Activated CD4-positive, CD25-positive, alpha-beta regulatory T cell treated with anti-CD3 and anti-CD28 coated beads, Interleukin-2, amount 50 U/mL, for 24 hours (primary cell): Measurements from ENCODE around the gene MACC1.

Experiments
- ATAC-seq, 2 donors: fragments of 150-1000 bp; cut with Tn5 transposase; one replicate each; pipeline ENCODE4 v1.10.0; 2021; ENCODE audit warnings: mild to moderate bottlenecking in 1 of 2, moderate library complexity in 1 of 2

MACC1 gene, protein sequence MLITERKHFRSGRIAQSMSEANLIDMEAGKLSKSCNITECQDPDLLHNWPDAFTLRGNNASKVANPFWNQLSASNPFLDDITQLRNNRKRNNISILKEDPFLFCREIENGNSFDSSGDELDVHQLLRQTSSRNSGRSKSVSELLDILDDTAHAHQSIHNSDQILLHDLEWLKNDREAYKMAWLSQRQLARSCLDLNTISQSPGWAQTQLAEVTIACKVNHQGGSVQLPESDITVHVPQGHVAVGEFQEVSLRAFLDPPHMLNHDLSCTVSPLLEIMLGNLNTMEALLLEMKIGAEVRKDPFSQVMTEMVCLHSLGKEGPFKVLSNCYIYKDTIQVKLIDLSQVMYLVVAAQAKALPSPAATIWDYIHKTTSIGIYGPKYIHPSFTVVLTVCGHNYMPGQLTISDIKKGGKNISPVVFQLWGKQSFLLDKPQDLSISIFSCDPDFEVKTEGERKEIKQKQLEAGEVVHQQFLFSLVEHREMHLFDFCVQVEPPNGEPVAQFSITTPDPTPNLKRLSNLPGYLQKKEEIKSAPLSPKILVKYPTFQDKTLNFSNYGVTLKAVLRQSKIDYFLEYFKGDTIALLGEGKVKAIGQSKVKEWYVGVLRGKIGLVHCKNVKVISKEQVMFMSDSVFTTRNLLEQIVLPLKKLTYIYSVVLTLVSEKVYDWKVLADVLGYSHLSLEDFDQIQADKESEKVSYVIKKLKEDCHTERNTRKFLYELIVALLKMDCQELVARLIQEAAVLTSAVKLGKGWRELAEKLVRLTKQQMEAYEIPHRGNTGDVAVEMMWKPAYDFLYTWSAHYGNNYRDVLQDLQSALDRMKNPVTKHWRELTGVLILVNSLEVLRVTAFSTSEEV

DNA sequence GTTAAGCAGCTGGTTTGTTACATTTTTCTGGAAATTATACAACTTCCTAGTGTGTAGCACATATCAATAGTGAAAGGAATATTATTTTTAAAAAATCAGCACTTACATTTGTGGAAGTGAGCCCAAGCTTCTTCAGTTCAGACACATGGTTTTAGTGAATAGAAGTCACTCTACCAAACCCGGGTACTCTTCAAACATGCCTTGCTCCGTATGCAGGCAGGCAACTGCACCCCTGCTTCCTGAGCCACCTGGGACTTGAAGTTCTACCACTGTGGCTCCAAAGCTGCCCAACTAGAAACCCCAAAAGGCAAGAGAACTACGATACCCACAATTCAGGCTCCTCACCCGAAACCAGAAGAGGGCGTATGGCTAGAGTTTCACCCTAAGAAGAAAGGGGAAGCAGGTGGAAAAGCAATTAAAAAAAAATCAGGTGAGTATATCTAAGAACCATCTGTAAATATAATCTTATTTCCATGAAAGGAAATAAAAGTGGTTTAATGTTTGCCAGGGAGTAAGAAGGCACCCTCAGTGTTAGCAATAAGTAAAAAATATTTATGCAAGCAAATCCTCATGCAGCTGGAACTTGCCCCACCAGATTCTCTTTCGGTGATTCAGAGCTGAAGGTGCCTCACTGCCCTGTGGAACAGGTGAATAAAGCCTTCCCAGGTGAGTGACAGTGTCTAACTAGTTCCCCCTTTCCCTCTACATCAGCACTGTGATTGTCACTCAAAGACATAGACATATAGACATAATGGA is at the start of gene MACC1:
TSS of gene MACC1 (minus strand) at position 192 of the 756 bp plus-strand sequence. CDS start 55,522 bp downstream, outside the sequence.
- peak in 1 of 2 donors; percentile 33 for ATAC-seq

DNA sequence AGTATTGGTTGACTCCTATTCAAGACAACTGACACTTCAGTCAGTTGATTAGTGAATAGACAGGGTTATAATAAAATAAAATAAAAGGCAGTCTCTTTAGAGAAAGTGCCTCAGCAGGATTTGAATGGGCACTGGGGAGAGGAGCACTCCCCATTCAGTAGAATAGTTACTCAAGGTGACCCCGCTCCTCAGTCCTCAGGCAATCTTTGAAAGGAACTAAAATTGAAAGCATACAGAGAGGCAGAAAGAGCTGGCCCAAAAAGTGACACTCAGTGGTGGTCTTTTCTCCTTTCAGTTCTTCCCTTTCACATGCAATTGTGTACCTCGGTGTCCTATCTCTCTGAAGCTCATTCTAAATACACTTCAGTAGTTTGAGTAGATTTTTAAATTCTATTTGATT is 47.4 kb upstream of the MACC1 start:
- ATAC-seq = no peak

DNA sequence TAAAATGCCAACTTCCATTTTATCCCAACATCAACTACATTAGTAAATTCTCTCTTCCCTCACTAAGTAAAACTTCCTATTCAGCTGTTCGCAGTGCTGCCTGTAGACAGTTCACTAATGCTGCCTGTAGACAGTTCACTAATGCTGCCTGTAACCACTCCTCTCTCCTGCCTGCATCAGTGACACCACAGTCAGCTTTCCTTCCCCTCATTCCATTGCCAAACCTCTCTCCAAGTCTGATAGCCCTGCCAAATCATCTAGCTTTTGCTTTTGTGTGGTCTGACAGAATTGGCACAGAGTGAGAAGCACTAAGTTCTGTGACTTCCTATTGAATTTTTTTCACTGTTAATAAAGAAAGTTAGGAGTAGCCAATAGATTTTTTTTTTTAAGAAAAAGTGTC is 43.0 kb upstream of the MACC1 start:
- no peak for ATAC-seq

DNA sequence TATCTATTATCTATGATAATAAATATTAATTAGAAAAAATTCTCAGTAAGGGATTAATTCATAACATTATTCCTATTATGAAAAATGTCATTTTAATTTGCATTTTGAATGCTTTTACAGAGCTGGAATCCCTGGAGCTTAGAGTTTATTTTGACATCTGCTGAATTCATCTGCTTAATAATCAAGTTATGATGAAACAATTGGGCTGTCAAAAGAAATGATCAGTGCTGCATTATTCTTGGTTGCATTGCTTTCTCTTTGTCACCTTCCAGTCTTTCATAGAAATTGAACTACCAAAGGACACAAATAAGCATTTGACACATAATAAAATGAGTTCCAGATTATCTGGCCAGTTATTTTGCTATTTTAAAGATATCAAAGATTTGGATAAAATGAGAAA is 40.0 kb upstream of the MACC1 start:
- ATAC-seq = no peak

DNA sequence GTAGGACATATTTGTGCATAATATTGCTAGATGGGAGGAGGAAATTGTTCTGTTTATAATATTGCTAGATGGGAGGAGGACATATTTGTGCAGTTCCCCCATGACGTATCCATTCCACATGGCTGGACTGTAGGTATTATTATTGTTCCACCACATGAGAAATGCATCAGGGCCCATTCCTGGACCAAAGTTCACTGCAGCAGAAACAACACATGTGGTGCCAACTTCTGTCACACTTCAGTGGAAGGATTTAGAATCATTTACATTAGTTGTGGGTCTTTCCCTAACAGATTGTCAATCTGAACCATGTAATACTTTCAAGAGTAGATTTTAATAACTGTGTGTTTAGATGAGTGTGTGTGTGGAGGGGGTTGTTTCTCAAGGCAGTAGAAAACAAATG is 32.7 kb upstream of the MACC1 start:
- ATAC-seq = no peak

DNA sequence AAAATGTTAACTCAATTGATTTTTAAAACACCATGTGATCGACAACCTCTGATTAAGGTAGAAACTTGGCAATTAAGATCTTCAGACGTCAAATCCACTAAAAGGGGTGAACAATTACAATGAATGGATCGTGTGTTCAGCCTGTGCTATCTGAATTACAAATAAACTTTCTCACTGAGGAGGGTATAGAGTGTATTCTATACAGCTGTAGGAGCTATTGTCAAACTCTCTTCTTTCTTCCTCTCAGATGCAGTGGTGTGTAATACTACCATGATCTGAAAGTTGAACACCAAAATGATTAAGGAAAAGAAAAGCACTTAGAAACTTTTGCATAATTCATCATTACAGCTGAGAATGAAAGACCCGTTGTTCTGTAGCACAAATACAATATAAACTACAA is 32.2 kb upstream of the MACC1 start:
- no peak for ATAC-seq

DNA sequence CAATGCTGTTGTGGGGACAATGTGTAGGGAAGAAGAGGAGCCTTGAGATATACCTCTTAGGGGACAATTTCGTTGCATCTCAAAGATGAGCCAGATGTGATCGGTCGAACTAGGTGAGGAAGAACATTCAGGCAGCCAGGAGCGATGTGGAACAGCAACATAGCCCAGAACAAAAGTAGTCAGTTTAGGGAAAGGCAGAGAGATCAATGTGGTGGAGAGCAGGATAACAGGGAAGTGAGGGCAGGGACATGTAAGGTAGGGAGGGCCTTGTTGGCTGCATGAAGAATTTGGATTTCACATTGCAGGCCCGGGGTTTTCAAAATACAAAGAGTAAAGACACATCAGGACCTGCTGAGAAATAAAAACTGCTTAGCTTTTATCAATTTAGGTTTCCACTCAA is 29.1 kb upstream of the MACC1 start:
- ATAC-seq = no peak

DNA sequence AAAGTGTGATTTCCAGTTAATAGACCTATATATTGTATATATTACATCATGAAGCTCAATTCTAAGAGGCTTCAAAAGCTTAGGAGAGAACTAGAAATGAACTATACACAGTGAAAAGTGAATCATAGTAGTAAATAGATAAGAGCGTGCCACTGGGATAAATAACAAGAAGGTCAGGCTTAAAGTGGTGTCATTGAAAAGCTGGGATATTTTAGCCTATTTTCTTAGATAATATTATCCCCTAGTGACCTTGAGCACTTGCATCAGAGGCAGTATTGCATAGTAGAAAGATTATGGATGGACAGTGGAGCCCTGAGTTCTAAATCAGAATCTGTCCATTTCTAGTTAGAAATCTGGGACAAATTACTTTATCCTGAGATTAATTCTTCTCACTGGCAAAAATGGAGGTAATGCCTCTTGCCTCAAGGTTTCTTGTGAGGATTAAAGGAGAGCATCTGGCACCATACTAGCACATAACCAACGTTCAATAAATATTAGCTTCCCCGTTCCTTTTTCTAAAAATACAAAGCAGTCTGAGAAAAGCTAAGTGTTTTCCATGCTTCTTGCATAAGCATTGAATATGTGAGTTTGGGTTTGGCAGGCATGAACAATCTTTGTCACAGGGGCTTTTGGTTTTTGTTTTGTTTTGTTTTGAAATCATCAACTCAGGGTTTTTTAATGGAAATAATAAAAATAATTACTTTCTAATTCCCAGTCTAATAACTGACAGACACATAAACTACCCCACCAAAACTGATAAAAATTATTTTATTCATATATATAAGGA is 27.3 kb upstream of the MACC1 start:
- ATAC-seq = no peak

DNA sequence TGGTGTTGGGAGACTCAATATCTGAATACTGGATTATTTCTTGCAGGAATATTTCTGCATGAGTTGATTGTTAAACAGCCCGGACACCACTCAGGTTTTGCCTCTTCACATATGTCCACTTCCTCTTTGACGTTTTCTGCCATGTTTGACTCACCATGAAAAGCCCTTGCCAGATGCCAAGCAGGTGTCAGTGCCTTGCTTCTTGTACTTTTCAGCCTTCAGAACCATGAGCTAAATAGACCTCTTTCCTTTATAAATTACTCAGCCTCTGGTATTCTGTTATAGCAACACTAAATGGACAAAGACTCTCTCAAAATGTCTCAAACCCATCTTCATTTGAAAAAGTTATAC is 24.7 kb upstream of the MACC1 start:
- no peak for ATAC-seq

DNA sequence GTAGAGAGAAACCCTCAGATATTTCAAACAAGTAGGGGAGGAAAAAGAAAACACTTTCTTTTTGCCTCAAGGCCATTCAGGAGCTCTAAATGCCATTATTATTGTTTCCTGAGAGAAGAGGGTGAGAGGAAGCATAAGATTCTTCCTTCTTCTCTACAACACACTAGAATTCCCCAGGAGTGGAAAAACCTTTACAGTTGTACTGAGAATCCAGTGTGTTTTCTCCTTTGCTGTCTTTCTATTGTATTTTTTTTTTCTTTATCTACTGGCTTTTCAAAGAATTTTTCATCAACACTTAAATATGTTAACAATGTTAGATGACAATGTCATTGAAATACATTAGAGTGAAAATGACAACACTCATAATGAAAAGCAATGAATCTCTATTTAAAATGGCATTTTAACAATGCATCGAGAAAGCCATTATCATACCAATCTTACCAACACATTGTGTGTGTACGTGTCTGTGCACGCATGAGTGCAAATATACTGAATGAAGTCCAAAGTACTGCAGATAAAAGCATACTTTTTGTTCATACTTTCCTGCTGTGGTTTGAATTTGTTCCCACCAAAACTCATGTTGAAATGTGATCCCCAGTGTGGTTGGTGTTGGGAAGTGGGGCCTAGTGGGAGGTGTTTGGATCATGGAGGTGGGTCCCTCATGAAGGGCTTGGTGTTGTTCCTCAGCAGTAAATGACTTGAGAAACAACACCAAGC is 24.2 kb upstream of the MACC1 start:
- no peak for ATAC-seq

DNA sequence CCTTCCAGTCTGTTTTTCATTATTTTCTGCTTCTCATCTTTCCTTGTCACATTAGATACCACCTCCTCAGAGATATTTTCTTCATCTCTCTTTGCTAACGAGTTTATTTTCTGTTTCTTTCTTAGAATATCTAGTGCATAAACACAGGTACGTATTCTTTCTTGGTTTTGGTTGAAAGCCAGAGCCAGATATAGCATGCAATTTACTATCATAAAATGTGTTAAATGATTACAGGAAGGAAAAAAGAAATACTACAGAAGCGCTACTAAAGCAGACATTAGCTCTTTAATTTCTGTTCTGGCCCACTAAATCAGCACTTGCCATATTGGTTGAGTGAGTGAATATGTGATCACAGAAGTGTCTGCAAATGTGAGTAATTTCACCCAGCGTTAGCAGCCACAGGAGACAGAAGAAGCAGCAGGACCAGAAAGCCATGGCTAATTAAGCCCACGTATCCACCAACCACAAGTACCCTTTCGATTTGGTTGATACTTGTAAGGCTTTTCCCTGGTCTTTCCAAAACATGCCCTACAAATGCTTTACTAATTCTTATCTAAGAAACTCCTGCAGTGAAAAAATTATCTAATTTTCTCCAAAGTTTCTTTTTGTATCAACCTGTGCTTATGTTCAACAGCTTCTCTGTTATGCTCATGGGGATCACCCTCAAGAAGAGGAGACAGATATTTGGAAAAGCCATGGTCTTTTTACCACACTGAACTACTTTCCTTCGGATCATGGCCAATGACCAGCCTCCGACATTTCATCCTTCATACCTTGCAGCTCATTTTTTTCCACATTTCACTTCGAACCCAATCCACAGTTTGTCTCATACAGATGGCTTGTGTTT is 23.1 kb upstream of the MACC1 start:
- ATAC-seq = peak; percentile 33

DNA sequence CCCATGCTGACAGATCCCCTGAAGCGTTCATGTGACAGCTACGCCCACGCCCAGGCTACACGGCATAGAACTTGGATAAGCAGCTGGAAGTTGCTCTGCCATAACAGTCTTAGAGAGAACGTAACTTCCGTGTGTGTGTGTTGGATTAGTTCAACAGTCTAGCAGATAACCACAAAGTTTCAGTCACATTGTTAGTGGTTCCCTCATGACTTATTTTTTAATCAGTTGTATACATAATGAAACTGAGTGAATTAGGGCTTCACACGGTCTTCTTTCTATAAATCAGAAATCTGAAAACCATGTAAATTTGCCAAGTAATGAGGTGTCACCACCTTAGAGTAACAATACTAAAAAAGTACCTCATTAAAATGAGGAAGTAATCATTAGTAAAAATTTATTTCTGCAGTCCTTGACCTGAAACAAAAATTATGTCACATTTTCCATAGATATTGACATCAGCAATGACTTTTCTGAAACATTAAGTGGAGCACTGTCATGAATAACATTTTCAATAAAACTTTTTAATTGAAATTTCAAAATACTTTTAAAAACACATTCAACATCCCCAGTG is 21.7 kb upstream of the MACC1 start:
- ATAC-seq = peak; percentile 80 to 81

DNA sequence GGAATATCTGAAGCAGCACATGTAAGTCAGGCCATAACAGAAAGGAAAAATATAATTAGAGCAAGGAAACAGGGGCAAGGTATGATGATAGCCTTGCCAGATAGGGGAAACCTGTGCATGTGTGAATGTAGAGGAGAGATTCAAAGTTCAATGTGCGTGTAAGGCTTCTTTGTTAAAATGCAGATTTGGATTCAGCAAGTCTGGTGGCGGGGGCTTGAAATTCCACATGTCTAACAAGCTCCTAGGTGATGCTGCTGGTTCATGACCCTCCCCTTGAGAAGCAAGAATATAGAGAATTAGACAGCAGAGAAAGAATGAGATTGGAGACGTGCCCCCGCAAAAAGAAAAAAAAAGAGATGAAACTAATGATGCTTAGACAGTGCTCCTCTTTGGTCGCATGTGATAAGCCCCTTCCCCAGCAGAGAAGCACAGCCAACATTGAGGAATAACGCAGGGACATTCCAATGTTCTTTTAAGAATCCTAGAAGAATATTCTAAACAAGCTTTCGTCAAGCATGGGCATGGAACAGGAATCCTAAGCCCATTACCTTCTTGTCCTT is 21.1 kb upstream of the MACC1 start:
- no peak for ATAC-seq

DNA sequence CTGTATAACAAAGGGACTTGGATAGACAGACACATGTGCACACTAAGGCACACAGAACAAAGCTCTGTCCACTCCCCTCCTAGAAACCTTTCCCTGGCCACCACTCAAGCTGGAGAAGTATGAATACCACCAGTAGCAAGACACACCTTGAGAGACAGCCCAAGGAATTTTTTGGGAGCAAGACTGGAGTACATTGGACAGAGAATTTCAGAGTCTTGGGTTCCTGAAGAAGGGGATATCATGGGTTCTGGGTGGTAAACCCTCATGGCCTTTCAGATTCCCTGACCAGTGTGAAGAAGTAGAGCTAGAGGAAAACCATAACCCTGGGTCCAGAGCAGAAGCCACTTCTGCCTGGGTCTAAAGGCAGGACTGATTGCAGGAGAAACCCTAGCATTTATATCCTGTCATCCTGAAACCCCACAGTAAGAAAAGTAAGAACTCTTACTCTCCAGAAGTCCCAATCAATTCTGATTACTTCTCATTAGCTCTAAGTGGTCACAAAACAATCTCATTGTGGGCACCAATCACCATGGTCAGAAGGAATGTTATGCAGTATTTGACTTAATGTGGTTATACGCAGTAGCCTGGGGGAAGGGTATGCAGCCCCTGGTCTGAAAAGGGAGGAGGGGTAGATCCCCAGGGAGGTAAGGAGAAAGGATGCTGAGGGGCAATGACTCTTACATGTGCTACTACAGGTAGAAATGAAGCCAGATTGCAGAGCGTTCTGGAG is 20.4 kb upstream of the MACC1 start:
- ATAC-seq = no peak

DNA sequence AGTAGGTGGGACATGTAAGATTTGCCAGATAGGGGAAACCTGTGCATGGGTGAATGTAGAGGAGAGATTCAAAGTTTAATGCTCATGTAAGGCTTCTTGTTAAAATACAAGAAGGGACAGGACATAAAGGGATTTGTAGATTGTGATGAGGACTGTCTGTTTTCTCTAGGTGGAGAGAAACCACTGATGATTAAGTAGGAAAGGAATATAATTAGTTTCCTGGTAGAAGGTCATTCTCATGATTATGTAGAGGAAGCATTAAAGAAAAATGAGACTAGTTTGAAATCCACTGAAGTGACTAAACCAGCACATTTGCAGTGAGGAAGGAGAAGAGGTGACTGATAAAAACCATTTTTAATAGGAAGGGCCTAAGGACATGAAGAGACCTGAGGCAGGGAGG is 19.6 kb upstream of the MACC1 start:
- ATAC-seq = no peak

DNA sequence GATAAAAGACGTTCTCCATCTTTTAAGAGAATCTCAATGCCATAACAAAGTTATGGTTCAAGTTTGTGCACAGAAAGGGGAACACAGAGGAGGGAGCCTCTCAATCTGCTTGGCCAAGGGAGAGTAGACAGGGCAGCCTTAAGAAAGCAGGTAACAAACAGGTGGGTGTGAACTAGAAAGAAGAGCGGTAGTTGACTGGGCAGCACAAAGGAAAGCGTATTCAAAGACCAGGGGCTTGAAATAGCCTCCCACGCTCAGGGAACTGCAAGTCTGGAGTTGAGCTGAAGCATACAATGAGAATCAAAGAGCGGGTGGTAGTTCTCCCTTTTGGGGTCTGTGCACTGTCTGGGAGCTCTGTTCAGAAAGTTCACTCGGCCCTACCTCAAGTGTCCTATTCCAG is 18.9 kb upstream of the MACC1 start:
- ATAC-seq = no peak

DNA sequence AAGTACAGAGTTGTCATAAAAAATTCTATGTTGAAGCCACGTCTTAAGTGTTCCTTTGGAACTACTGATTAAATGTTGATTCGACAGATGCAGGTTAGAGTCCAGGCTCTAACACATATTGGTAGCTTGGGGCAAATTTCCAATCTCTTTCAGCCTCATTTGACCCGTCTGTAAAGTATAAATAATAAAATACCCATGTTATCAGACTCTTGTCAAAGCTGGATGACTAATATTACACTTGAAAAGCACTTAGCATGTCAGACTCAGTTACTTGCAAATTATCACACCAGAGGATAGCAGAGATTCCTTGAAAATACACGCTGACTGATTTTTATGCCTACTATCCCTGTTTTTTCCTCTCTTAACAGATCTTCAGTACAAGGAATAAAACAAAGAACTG is 18.1 kb upstream of the MACC1 start:
- no peak for ATAC-seq

DNA sequence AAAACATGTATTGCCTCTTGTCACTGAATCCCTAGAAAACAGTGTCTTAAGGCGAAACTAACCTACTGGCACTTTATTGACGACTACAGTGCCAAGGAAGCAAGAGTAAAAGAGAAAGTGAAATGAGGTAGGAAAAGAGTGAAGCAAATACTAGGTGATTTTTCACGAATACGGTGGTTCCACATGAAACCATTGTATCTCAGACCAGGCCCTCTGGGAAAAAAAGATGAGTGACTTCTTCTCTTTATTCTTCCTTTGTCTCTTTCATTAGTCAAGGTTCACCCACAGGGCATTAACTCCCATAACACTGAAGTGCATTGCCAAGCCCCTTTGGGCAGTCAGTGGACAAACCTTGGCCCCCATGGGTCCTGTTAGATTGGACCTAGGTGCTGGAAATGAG is 16.2 kb upstream of the MACC1 start:
- no peak for ATAC-seq

DNA sequence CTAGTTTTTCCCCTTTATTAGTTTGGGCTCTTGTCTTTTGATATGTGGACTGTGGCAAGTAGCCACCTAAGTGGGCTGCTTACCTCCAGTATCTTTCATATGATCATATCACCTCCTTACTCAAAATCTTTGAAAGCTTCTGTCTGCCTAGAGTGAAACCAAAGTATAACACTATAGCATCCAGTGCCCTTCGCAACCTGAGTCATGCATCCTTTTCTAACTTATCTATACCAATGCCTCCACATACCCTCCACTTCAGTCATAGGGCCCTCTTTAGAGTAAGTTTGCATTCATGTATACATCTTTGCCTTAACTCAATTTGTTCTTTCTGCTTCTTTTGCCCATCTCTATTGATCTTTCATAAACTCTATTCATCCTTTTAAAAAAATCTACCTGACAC is 15.7 kb upstream of the MACC1 start:
- peak in 1 of 2 donors; percentile 33 for ATAC-seq
